OCI-LY1 (cell line): ENCODE data around the gene GCN1.

Experiments
- H2AFZ ChIP-seq: fragments of 200-600 bp; sonication (generic), shearing (Covaris generic); 2 replicates; pipeline ENCODE4 v1.6.0; 2014; ENCODE audit warnings: antibody characterized with exemption, mild to moderate bottlenecking, low read length
- H3F3A ChIP-seq: fragments of 200-600 bp; sonication (generic), shearing (Covaris generic); 2 replicates; pipeline ENCODE4 v1.6.0; 2014; ENCODE audit warnings: mild to moderate bottlenecking, antibody characterized with exemption, low read length, moderate library complexity; ENCODE audit not compliant: insufficient read depth
- H3K27ac ChIP-seq: fragments of 200-600 bp; sonication (generic); 2 replicates; pipeline ENCODE4 v1.5.1; 2014; ENCODE audit warnings: low read length, mixed run types, mild to moderate bottlenecking, low read depth; ENCODE audit not compliant: poor library complexity, severe bottlenecking
- H3K27me3 ChIP-seq: fragments of 200-600 bp; sonication (generic); 2 replicates; pipeline ENCODE4 v1.6.0; 2014; ENCODE audit warnings: antibody characterized with exemption, mild to moderate bottlenecking, low read length, moderate library complexity; ENCODE audit not compliant: insufficient read depth
- H3K36me3 ChIP-seq: fragments of 200-600 bp; sonication (generic); 2 replicates; pipeline ENCODE4 v1.6.1; 2014; ENCODE audit warnings: mild to moderate bottlenecking, antibody characterized with exemption, low read length, moderate library complexity, mixed read lengths; ENCODE audit not compliant: insufficient read depth
- H3K4me1 ChIP-seq: fragments of 200-600 bp; sonication (generic); 2 replicates; pipeline ENCODE4 v1.5.1; 2014; ENCODE audit warnings: mild to moderate bottlenecking, low read length, moderate library complexity; ENCODE audit not compliant: insufficient read depth, severe bottlenecking
- H3K4me2 ChIP-seq: fragments of 200-600 bp; sonication (generic), shearing (Covaris generic); 2 replicates; pipeline ENCODE4 v1.6.1; 2014; ENCODE audit warnings: low read length
- H3K4me3 ChIP-seq: fragments of 200-600 bp; sonication (generic); 2 replicates; pipeline ENCODE4 v1.5.1; 2014; ENCODE audit warnings: low read length, low read depth, mild to moderate bottlenecking, mixed read lengths; ENCODE audit not compliant: poor library complexity, severe bottlenecking
- H3K79me2 ChIP-seq: fragments of 200-600 bp; shearing (Covaris generic); 2 replicates; pipeline ENCODE4 v1.6.1; 2016; ENCODE audit warnings: mixed run types, low read length, mixed read lengths; ENCODE audit not compliant: insufficient read depth
- H3K9ac ChIP-seq: fragments of 200-600 bp; sonication (generic), shearing (Covaris generic); 2 replicates; pipeline ENCODE4 v1.6.1; 2014; ENCODE audit warnings: mild to moderate bottlenecking, low read length, mixed read lengths
- H3K9me2 ChIP-seq: fragments of 200-600 bp; sonication (generic), shearing (Covaris generic); 2 replicates; pipeline ENCODE4 v1.6.1; 2014; ENCODE audit warnings: low read depth, mild to moderate bottlenecking, low read length, mixed read lengths
- H3K9me3 ChIP-seq: fragments of 200-600 bp; shearing (Covaris generic); 2 replicates; pipeline ENCODE4 v1.6.1; 2014; ENCODE audit warnings: low read length, mixed read lengths
- H4K20me1 ChIP-seq: fragments of 200-600 bp; sonication (generic), shearing (Covaris generic); 2 replicates; pipeline ENCODE4 v1.6.0; 2016; ENCODE audit warnings: mild to moderate bottlenecking, low read length; ENCODE audit not compliant: insufficient read depth
- CTCF ChIP-seq: fragments of 200-600 bp; sonication (generic), shearing (Covaris generic); IDR thresholded peaks from 2 replicates; pipeline ENCODE4 v1.5.1; 2017; ENCODE audit warnings: mild to moderate bottlenecking, antibody characterized with exemption, low read length, moderate library complexity, mixed read lengths
- EZH2 ChIP-seq: fragments of 200-600 bp; sonication (generic), shearing (Covaris generic); IDR thresholded peaks from 2 replicates; pipeline ENCODE4 v1.8.0; 2017; ENCODE audit warnings: borderline replicate concordance, mixed run types, mild to moderate bottlenecking, antibody characterized with exemption, low read length, moderate library complexity, mixed read lengths

Gene GCN1

GRCh38 chr12:120090626-120091295, 103.8 kb downstream of the GCN1 start:
- no peaks in the 10 kb centered on the region for H4K20me1 ChIP-seq
- H3K9me2 ChIP-seq = no peaks in the 10 kb centered on the region
- no peaks in the 10 kb centered on the region for H3K27me3 ChIP-seq
- H3K79me2 ChIP-seq = no peaks in the 10 kb centered on the region
- TF ChIP-seq EZH2 = no peak
- no peak for TF ChIP-seq CTCF
- H3K9me3 ChIP-seq = no peaks in the 10 kb centered on the region
- peaks cover 27% of the 10 kb centered on the region; the same call in 1 of the 2 replicates for H3K36me3 ChIP-seq
- no peak overlapping the region for H3K9ac ChIP-seq
- H3K4me1 ChIP-seq = peaks cover 52% of the 10 kb centered on the region
- peaks cover 7% of the 10 kb centered on the region; the same call in 1 of the 2 replicates for H3F3A ChIP-seq
- no peak overlapping the region for H3K27ac ChIP-seq
- H3K4me2 ChIP-seq = no peak overlapping the region
- no peak overlapping the region for H3K4me3 ChIP-seq
- H2AFZ ChIP-seq = no peak overlapping the region

DNA sequence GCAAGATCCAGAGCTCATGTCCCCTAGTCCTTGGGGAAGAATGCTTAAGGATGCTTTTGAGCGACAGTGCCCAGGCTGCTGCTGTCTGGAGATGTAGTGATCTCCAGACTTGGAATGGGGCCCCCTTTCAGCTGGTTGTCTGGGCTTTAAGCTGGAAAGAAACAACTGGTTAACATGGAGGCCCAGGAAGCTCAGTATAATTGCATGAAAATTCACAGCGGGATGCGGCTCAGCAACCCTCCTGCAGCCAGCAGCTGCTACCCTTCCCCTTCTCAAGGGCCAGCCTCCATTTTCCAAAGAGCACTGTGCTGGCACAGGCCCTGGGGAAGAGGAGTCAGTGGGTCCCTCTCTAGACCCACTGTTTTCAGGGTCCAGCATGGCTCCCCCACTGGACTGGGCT, 104.3 kb downstream of the GCN1 start:
- H3K36me3 ChIP-seq = peaks cover 24% of the 10 kb centered on the region; the same call in 1 of the 2 replicates
- H3K9ac ChIP-seq = no peak overlapping the region
- no peak overlapping the region for H3K4me3 ChIP-seq
- H3K27ac ChIP-seq = no peak overlapping the region
- H3K9me3 ChIP-seq = no peaks in the 10 kb centered on the region
- peaks cover 46% of the 10 kb centered on the region for H3K4me1 ChIP-seq
- H2AFZ ChIP-seq = no peak overlapping the region
- H3F3A ChIP-seq = peaks cover 7% of the 10 kb centered on the region; the same call in 1 of the 2 replicates
- TF ChIP-seq CTCF = no peak
- no peak for TF ChIP-seq EZH2
- no peaks in the 10 kb centered on the region for H3K9me2 ChIP-seq
- H3K4me2 ChIP-seq = no peak overlapping the region
- H3K27me3 ChIP-seq = no peaks in the 10 kb centered on the region
- H4K20me1 ChIP-seq = no peaks in the 10 kb centered on the region
- H3K79me2 ChIP-seq = no peaks in the 10 kb centered on the region

GRCh38 chr12:120089796-120090195, 104.7 kb downstream of the GCN1 start:
- Histone ChIP-seq H3K27me3 (no peaks in the 10 kb centered on the region), H3K4me3 (no peak overlapping the region), H3K36me3 (peaks cover 24% of the 10 kb centered on the region; the same call in 1 of the 2 replicates), H3K4me1 (peaks cover 42% of the 10 kb centered on the region), H3F3A (peaks cover 7% of the 10 kb centered on the region; the same call in 1 of the 2 replicates), H3K79me2 (no peaks in the 10 kb centered on the region), H2AFZ (no peak overlapping the region), H3K4me2 (no peak overlapping the region), H3K9me3 (no peaks in the 10 kb centered on the region), H3K9me2 (no peaks in the 10 kb centered on the region), H3K27ac (peak overlapping the region; percentile 35), H4K20me1 (no peaks in the 10 kb centered on the region), H3K9ac (no peak overlapping the region)
- no peak for TF ChIP-seq EZH2
- no peak for TF ChIP-seq CTCF
